COLO668 (cell line): ENCODE measurements around the gene ELF1.

Source experiments
- DNase-seq: peaks from one replicate; lab custom pipeline; 2025; ENCODE audit not compliant: unreplicated experiment; lab: John Stamatoyannopoulos, UW

ELF1 gene

GRCh38 chr13:41019011-41019487 is at the start of gene ELF1:
Gene ELF1, minus strand, starts transcription at chr13:41019316. Its CDS starts 37,262 bp downstream, at chr13:40982054.
- DNase-seq, result peak; percentile 88

- DNase-seq, result no peak
These were observed 46.0 kb upstream of the ELF1 start for GRCh38 chr13:41065078-41065477.

GRCh38 chr13:41064493-41064892 is 45.4 kb upstream of the ELF1 start:
- DNase-seq, result no peak

- DNase-seq, result no peak
These were observed 43.1 kb upstream of the ELF1 start for GRCh38 chr13:41061914-41062837.

GRCh38 chr13:41061075-41061913 is 42.2 kb upstream of the ELF1 start, which contains the start of gene WBP4:
Gene WBP4, plus strand, starts transcription at chr13:41061509. Its CDS starts 165 bp downstream, at chr13:41061674.
- DNase-seq, result peak; percentile 98

GRCh38 chr13:41060724-41061074 is 41.6 kb upstream of the ELF1 start:
- peak; percentile 94 for DNase-seq

GRCh38 chr13:41060082-41060723 is 41.1 kb upstream of the ELF1 start:
- peak; percentile 99 for DNase-seq

GRCh38 chr13:41059456-41060081 is 40.5 kb upstream of the ELF1 start:
- DNase-seq, result no peak

- no peak for DNase-seq
These were observed 39.4 kb upstream of the ELF1 start for GRCh38 chr13:41058295-41059070.

- no peak for DNase-seq
These were observed 38.0 kb upstream of the ELF1 start for GRCh38 chr13:41056826-41057711.

GRCh38 chr13:41056194-41056593 is 37.1 kb upstream of the ELF1 start:
- no peak for DNase-seq

GRCh38 chr13:41054919-41055619 is 36.0 kb upstream of the ELF1 start:
- DNase-seq, result no peak

GRCh38 chr13:41054212-41054877 is 35.2 kb upstream of the ELF1 start:
- DNase-seq, result peak; percentile 44

GRCh38 chr13:41053384-41053826 is 34.3 kb upstream of the ELF1 start:
- DNase-seq, result no peak

- DNase-seq, result no peak
These were observed 33.3 kb upstream of the ELF1 start for GRCh38 chr13:41052441-41052840.

- no peak for DNase-seq
These were observed 30.6 kb upstream of the ELF1 start for GRCh38 chr13:41049480-41050440.

GRCh38 chr13:41048640-41049039 is 29.5 kb upstream of the ELF1 start:
- no peak for DNase-seq
